ENCODE data around the gene PDE7B.

GRCh38 chr6:136038531-136038930 is 187.0 kb downstream of the PDE7B start:
- TF ChIP-seq CTCF (conservative IDR thresholded peaks at IDR 0.05; ENCODE audit: low read depth, low read length) (no peak), EZH2 (IDR thresholded peaks at IDR 0.05; ENCODE audit: low read length, unreplicated experiment) (no peak)
